Measurements from ENCODE around the gene FBXO33.

Gene FBXO33

DNA sequence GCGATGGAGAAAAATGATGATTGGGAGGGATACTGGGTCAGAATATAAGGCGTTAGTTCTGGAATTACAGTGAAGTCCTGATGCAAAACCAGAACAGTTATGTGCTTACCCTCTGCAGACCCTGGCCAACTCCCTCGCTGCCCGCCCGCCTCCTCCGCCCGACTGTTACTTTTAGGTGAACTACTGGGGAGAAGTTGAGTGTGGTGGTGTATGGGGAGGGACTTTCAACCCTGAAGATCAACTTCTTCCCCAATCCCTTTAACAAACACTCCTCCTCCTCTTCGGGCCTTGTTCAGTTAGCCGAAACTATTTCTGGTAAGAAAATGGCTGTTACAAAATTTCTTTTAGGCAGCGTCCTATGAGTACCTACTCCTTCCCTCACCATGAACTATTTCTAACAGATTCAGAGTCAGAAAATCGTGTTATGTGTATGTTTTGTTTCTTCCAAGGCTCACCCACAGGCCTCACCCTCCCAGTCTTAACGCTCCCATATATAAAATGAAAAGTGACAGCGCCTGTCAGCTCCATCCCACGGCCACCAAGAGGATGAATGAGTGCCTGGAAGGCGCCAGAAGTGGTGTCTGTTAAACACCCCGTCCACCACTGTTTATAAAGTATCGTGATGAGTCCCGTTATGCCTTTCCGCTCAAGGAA is 1.3 kb downstream of the FBXO33 start:
- peak overlapping the region; percentile 86 for H3K9ac ChIP-seq (ENCODE audit: low read length)
- H3K4me3 ChIP-seq (ENCODE audit: low read length), result peak overlapping the region; percentile 89
- no peaks in the 10 kb centered on the region for H3K9me3 ChIP-seq (replicated peaks; ENCODE audit: insufficient read depth, low read length)
- H3K9me2 ChIP-seq (replicated peaks; ENCODE audit: insufficient read depth, low read length), result no peaks in the 10 kb centered on the region
- no peaks in the 10 kb centered on the region; the same call in 1 of the 2 replicates for H3F3A ChIP-seq (ENCODE audit: insufficient read depth, low read length)
- no peaks in the 10 kb centered on the region for H3K36me3 ChIP-seq (replicated peaks; ENCODE audit: insufficient read depth, low read length)
- peak overlapping the region; percentile 99; the same call in 1 of the 2 replicates for H3K27ac ChIP-seq (ENCODE audit: low read length)
- H3K4me2 ChIP-seq (ENCODE audit: low read depth, low read length), result peak overlapping the region; percentile 64
- 0 out of 2 replicates have a peak overlapping the region, but pooled peaks have one; percentile 38 for H2AFZ ChIP-seq (ENCODE audit: low read length)
- TF ChIP-seq EZH2phosphoT487 (IDR thresholded peaks at IDR 0.05; ENCODE audit: low read length) (no peak), EZH2 (optimal IDR thresholded peaks at IDR 0.05; ENCODE audit: low read depth, low read length) (no peak)
- no peaks in the 10 kb centered on the region for H4K20me1 ChIP-seq (ENCODE audit: insufficient read depth, low read length)
- H3K79me2 ChIP-seq (ENCODE audit: low read length), result peaks cover 57% of the 10 kb centered on the region
- H3K27me3 ChIP-seq (replicated peaks; ENCODE audit: insufficient read depth, low read length), result no peaks in the 10 kb centered on the region
- 0 out of 2 replicates have a peak, but pooled peaks cover 3% of the 10 kb centered on the region for H3K4me1 ChIP-seq (ENCODE audit: low read length)
- no peak for DNase-seq

DNA sequence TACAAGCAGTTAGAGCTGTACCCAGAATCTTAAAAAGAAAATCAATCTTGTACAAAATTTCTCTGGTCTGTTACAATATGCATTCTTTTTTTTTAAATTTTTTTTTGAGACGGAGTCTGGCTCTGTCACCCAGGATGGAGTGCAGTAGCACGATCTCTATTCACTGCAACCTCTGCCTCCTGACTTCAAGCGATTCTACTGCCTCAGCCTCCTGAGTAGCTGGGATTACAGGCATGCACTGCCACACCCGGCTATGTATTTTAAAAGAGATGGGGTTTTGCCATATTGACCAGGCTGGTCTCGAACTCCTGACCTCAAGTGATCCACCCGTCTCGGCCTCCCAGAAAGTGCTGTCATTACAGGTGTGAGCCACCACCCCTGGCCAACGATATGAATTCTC is 4.1 kb downstream of the FBXO33 start:
- H3K27ac ChIP-seq (ENCODE audit: low read length), result no peak overlapping the region
- H3K9me2 ChIP-seq (replicated peaks; ENCODE audit: insufficient read depth, low read length), result no peaks in the 10 kb centered on the region
- peaks cover 83% of the 10 kb centered on the region for H3K79me2 ChIP-seq (ENCODE audit: low read length)

DNA sequence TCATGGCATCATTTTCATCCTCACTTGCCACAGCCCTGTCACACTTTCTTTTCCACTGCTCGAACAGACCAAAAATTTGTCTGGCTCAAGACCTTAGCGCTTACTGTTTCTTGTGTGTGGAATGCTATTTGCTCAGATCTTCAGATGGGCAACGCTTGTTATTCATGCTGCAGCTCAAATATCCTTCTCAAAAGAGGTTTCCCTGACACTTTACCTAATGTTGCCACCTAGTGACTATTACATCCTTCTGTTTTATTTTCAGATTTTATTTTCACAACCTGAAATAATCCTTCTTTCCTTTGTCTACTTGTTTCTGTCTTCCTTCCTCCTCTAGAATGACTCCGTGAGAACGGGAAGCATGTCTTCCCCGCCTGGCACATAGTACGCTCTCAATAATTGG is 5.6 kb downstream of the FBXO33 start:
- Histone ChIP-seq H3K9ac (ENCODE audit: low read length) (no peak overlapping the region), H3K27me3 (replicated peaks; ENCODE audit: insufficient read depth, low read length) (no peaks in the 10 kb centered on the region), H3K79me2 (ENCODE audit: low read length) (peaks cover 89% of the 10 kb centered on the region), H3K4me2 (ENCODE audit: low read depth, low read length) (no peak overlapping the region), H3K4me1 (ENCODE audit: low read length) (0 out of 2 replicates have a peak, but pooled peaks cover 3% of the 10 kb centered on the region), H3K9me2 (replicated peaks; ENCODE audit: insufficient read depth, low read length) (no peaks in the 10 kb centered on the region), H3F3A (ENCODE audit: insufficient read depth, low read length) (no peaks in the 10 kb centered on the region), H2AFZ (ENCODE audit: low read length) (no peak overlapping the region), H3K4me3 (ENCODE audit: low read length) (no peak overlapping the region), H3K36me3 (replicated peaks; ENCODE audit: insufficient read depth, low read length) (no peaks in the 10 kb centered on the region), H3K9me3 (replicated peaks; ENCODE audit: insufficient read depth, low read length) (no peaks in the 10 kb centered on the region), H4K20me1 (ENCODE audit: insufficient read depth, low read length) (no peaks in the 10 kb centered on the region), H3K27ac (ENCODE audit: low read length) (no peak overlapping the region)
- peak; percentile 21 for DNase-seq
- TF ChIP-seq EZH2phosphoT487 (IDR thresholded peaks at IDR 0.05; ENCODE audit: low read length) (no peak), EZH2 (optimal IDR thresholded peaks at IDR 0.05; ENCODE audit: low read depth, low read length) (no peak)
- TF ChIP-seq, protein P1, sequence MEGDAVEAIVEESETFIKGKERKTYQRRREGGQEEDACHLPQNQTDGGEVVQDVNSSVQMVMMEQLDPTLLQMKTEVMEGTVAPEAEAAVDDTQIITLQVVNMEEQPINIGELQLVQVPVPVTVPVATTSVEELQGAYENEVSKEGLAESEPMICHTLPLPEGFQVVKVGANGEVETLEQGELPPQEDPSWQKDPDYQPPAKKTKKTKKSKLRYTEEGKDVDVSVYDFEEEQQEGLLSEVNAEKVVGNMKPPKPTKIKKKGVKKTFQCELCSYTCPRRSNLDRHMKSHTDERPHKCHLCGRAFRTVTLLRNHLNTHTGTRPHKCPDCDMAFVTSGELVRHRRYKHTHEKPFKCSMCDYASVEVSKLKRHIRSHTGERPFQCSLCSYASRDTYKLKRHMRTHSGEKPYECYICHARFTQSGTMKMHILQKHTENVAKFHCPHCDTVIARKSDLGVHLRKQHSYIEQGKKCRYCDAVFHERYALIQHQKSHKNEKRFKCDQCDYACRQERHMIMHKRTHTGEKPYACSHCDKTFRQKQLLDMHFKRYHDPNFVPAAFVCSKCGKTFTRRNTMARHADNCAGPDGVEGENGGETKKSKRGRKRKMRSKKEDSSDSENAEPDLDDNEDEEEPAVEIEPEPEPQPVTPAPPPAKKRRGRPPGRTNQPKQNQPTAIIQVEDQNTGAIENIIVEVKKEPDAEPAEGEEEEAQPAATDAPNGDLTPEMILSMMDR (IDR thresholded peaks at IDR 0.05; ENCODE audit: low read length), result peak; percentile 25

More for the DNA sequence above, 4.1 kb downstream of the FBXO33 start:
- Histone ChIP-seq H4K20me1 (ENCODE audit: insufficient read depth, low read length) (no peaks in the 10 kb centered on the region), H3F3A (ENCODE audit: insufficient read depth, low read length) (no peaks in the 10 kb centered on the region), H3K36me3 (replicated peaks; ENCODE audit: insufficient read depth, low read length) (no peaks in the 10 kb centered on the region), H2AFZ (ENCODE audit: low read length) (no peak overlapping the region), H3K27me3 (replicated peaks; ENCODE audit: insufficient read depth, low read length) (no peaks in the 10 kb centered on the region), H3K4me1 (ENCODE audit: low read length) (0 out of 2 replicates have a peak, but pooled peaks cover 3% of the 10 kb centered on the region), H3K9ac (ENCODE audit: low read length) (no peak overlapping the region), H3K4me2 (ENCODE audit: low read depth, low read length) (no peak overlapping the region), H3K4me3 (ENCODE audit: low read length) (no peak overlapping the region), H3K9me3 (replicated peaks; ENCODE audit: insufficient read depth, low read length) (no peaks in the 10 kb centered on the region)
- TF ChIP-seq EZH2 (optimal IDR thresholded peaks at IDR 0.05; ENCODE audit: low read depth, low read length), result no peak
- no peak for DNase-seq

DNA sequence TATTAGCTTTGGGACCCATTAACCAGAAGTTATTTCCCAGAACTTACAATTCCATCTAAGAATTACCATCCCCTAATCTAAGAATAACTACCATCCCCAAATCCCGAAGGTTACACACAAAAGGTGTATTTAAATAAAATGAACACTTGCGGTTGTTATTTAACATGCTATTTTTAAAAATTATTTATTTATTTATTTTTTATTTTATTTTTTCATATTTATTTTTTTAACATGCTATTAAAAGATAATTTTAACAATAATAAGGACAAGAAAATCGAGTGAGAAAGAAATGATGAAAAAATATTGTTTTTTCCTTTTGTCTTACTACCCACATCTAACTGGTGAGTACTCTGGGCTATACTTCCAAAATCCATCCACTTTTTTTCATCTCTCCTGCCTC is 6.3 kb downstream of the FBXO33 start:
- no peaks in the 10 kb centered on the region for H3K36me3 ChIP-seq (replicated peaks; ENCODE audit: insufficient read depth, low read length)
- no peaks in the 10 kb centered on the region for H3K27me3 ChIP-seq (replicated peaks; ENCODE audit: insufficient read depth, low read length)
- H3K79me2 ChIP-seq (ENCODE audit: low read length), result peaks cover 87% of the 10 kb centered on the region
- no peaks in the 10 kb centered on the region for H3F3A ChIP-seq (ENCODE audit: insufficient read depth, low read length)
- 0 out of 2 replicates have a peak, but pooled peaks cover 3% of the 10 kb centered on the region for H3K4me1 ChIP-seq (ENCODE audit: low read length)
- H3K27ac ChIP-seq (ENCODE audit: low read length), result no peak overlapping the region
- DNase-seq, result no peak
- no peaks in the 10 kb centered on the region for H4K20me1 ChIP-seq (ENCODE audit: insufficient read depth, low read length)
- no peak overlapping the region for H3K4me2 ChIP-seq (ENCODE audit: low read depth, low read length)
- H3K9ac ChIP-seq (ENCODE audit: low read length), result no peak overlapping the region
- H2AFZ ChIP-seq (ENCODE audit: low read length), result no peak overlapping the region
- no peaks in the 10 kb centered on the region for H3K9me3 ChIP-seq (replicated peaks; ENCODE audit: insufficient read depth, low read length)
- no peaks in the 10 kb centered on the region for H3K9me2 ChIP-seq (replicated peaks; ENCODE audit: insufficient read depth, low read length)
- TF ChIP-seq EZH2 (optimal IDR thresholded peaks at IDR 0.05; ENCODE audit: low read depth, low read length) (no peak), EZH2phosphoT487 (IDR thresholded peaks at IDR 0.05; ENCODE audit: low read length) (no peak)
- TF ChIP-seq, protein P1 (IDR thresholded peaks at IDR 0.05; ENCODE audit: low read length), result no peak
- no peak overlapping the region for H3K4me3 ChIP-seq (ENCODE audit: low read length)

Measured in MM.1S (cell line).